HG03025 (cell line): ENCODE data around the gene NUDT16.

ENCODE experiments used
- ATAC-seq: cut with Tn5 transposase; IDR thresholded peaks from one replicate; pipeline ENCODE4 v1.9.1; 2021; ENCODE audit warnings: mild to moderate bottlenecking, moderate library complexity; ENCODE audit not compliant: unreplicated experiment, low FRiP score

Gene NUDT16

DNA sequence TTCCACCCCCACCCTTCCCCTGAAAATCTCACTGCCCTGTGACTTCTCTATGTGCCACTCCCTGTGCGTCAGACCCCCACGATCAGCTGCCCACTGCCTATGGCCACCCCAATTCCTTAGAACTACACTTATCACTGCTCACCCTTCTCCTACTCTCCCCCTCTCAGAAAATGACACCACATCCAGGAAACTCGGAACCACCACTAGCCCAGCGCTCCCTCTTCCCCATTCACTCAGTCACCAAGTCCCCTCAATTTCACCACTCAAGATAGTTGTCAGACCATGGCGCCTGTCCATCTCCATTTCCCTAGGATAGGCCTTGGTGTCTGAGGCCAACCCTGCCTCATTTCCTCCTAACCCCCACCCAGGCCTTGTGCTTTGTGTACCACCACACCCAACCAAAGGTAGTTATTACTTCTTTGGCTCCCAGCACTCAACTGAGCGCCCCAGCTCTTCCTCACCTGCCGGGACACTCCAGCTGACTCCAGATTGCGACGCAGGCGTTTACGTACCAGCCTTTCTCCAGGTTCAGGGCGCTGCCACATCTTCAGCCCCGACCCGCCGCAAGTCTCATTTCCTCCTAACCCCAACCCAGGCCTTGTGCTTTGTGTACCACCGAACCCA is 641 bp upstream of the NUDT16 start:
- ATAC-seq, result peak; percentile 0

GRCh38 chr3:131386429-131387165 is 5.0 kb downstream of the NUDT16 start:
- no peak for ATAC-seq

DNA sequence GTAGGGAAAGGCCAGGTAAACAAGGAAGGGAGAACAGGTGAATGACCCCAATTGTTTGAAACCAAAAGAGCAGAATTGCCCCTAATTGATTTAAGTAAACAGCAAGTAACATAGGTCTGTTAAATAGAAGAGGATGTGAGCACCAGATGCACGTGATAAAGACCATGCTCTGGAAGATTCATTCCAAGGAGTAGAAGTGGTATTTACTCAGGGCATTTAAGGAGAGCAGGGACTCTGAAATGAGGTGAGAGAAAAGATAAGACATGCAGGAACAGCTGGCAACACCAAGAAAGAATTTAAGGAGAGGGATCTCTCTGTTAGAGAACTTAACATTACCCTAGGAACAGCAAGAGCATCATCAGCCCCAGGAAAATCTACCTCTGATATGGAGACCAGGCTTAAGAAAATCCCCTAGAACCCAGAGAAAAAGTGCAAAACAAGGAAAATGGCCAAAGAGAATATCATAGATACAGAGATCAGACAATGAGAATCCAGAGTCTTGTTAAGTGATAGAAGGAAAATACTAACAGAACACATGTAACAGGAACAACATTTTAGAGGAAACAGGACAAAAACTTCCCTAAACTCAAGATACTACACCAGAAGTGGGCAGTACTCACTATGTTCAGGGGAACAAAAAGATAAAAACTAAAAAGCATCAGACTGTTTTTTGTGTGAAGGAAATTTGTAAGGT is 6.4 kb downstream of the NUDT16 start:
- no peak for ATAC-seq

DNA sequence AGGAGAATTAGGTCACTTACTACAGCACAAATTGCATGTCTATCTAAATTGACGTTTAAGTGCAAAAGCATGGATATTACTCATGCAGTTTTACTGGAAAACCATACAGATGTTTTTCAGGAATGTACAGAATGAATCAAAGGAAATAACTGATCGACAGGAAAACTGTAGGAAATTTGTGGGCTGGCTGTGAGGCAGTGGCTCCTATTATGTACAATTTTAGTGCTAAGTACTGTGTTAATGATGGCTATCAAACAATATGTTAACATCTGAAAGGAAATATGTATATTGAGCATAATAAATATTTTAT is 6.9 kb downstream of the NUDT16 start:
- ATAC-seq, result no peak

GRCh38 chr3:131390331-131390730 is 8.8 kb downstream of the NUDT16 start:
- ATAC-seq, result no peak

- ATAC-seq, result no peak
Measured at GRCh38 chr3:131393051-131393450, 11.5 kb downstream of the NUDT16 start.

GRCh38 chr3:131393868-131394267 is 12.3 kb downstream of the NUDT16 start:
- no peak for ATAC-seq

- ATAC-seq, result no peak
Measured at GRCh38 chr3:131394400-131394799, 12.8 kb downstream of the NUDT16 start.

GRCh38 chr3:131396170-131396569 is 14.6 kb downstream of the NUDT16 start:
- no peak for ATAC-seq

GRCh38 chr3:131397889-131398288 is 16.3 kb downstream of the NUDT16 start:
- no peak for ATAC-seq

GRCh38 chr3:131401978-131402377 is 20.4 kb downstream of the NUDT16 start:
- no peak for ATAC-seq

- ATAC-seq, result no peak
Measured at GRCh38 chr3:131402391-131403039, 20.9 kb downstream of the NUDT16 start.

- no peak for ATAC-seq
Measured at GRCh38 chr3:131403216-131403895, 21.8 kb downstream of the NUDT16 start.

GRCh38 chr3:131405411-131405810 is 23.8 kb downstream of the NUDT16 start:
- ATAC-seq, result no peak

DNA sequence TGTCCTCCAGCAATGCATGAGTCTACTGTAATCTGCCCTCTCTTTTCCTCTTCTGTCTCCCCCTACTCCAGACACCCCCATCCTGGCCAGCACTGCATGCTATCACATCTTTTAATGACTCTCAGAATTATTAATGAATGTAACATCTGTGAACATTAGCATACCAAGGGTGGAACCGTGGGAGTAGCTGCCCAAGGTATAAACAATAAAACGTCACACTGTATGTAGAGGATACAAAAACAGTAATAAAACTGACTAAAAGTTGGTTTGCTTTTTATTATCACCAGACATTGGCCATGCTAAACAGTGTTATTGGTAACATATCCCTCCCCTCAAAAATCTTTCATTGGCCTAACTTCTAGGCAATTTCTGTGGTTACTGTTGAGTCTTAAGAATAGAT is 24.7 kb downstream of the NUDT16 start:
- ATAC-seq, result no peak

DNA sequence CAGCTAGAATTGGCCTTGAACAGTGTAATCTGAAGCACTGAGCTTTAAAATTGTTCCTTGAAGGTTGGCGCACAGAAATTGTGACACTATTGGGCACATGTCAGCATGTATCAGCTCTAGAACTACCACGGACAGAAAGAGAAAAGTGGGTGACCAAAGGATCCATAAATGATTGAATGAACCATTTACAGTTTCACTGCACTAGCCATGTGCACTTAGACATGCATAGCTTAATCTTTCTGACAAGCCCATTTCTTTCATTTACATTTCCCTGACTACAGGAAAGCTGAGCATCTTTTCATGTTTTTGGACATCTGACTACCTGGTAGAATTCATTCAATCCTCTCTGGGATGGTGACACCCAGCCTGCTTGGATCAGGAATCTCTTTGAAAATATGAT is 36.2 kb downstream of the NUDT16 start:
- ATAC-seq, result no peak

DNA sequence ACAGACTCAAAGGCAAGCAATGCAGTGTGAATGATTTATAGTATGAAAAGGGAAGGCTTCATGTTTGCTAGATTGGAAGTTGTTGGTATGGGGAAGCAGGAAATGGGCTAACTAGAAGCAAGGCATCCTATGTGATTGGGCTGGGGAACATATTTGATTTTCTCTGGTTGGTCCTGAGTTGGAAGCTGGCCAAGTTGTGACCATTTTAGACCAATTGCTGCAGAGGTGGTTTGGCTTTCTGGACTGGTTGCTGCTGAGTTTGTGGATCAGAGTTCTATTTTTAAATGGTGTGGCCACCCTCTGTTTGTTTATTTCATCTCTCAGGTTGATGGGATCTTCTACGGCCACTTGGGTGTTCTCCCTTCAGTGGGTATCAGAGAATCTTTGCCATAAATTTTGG is 39.7 kb downstream of the NUDT16 start:
- ATAC-seq, result no peak

- ATAC-seq, result no peak
Measured at GRCh38 chr3:131421957-131422498, 40.5 kb downstream of the NUDT16 start.

DNA sequence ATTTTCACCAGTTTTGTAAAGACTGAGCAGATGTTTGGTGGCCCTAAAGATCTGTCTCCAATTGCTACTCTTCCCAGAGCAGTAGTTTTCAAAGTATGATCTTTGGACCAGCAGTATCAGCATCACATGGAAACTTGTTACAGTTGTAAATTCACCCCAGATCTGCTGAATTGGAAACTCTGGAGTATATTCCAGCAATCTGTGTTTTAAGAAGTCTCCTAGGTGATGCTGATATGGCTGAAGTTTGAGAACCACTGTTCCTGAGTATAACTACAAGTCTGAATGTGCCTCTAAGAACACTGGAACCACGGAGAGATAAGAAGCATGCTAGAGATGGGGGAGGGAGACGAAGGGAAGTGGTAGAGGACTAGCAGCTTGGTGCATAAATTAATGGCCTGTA is 45.7 kb downstream of the NUDT16 start:
- ATAC-seq, result no peak

- ATAC-seq, result no peak
Measured at GRCh38 chr3:131431754-131432153, 50.2 kb downstream of the NUDT16 start.

DNA sequence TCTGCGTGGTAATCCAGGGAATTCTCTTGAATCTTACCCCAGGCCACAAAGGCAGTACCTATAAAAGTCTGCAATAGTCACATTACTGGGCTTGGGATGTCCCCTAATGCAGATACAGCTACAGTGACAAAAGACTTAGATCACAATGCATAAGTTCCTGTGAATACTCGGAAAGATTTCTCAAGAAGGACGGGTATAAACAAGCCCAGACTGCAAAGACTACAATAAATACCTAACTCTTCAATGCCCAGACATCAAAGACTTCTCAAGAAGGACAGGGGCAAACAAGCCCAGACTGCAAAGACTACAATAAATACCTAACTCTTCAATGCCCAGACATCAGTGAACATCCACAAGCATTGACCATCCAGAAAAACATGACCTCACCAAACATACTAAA is 50.9 kb downstream of the NUDT16 start:
- ATAC-seq, result no peak
